NCI-H748 (cell line): Measurements from ENCODE around the gene ALG14.
"Not testable (repeated sequence)": the region's sequence is repeated elsewhere in the genome, so short reads cannot be mapped to it uniquely, and the experiment has no call there.

Experiments used
- DNase-seq: peaks from one replicate; lab custom pipeline; 2025; ENCODE audit not compliant: unreplicated experiment; lab: John Stamatoyannopoulos, UW

ALG14 gene

GRCh38 chr1:95012389-95012788 is 60.4 kb downstream of the ALG14 start:
- no peak for DNase-seq

- no peak for DNase-seq
Measured at GRCh38 chr1:95010158-95010557, 62.6 kb downstream of the ALG14 start.

DNA sequence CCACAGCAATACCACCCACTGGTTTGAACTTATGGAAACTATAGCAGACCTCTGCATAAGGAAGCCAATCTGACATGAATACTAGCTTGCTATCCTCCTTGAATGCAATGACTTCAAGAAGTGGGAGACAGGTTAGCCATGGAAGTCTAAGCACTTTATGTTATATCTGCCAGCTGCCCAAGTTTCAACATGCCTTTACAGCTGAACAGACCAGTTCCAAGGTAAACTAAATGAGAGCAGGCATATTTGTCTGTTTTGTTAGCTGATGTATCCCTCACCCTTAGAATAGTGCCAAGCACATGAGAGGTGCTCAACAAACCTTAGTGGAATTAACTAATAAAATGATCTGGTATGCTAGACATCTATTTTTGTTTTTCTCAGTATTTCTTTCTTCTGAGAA is 65.1 kb downstream of the ALG14 start:
- DNase-seq = no peak

- no peak for DNase-seq
Measured at GRCh38 chr1:95006681-95007080, 66.1 kb downstream of the ALG14 start.

DNA sequence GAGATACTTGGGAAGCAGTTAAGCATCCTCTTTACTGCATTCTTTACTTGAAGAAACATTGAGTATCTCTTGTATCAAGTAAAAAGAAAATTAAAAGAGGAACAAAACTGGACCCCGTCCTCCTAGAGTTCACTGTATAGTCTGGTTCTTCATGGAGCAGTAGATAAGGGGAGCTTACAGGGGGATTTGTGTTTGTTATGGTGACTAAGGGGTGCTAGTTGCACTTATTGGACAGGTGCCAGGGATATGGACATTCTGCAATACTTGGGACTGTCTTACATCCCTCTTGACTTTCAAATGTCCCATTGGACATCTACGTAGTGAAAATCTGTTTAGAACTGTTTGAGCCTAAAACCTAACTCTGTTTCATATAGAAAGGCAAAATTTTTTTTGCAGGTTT is 67.2 kb downstream of the ALG14 start:
- no peak for DNase-seq

DNA sequence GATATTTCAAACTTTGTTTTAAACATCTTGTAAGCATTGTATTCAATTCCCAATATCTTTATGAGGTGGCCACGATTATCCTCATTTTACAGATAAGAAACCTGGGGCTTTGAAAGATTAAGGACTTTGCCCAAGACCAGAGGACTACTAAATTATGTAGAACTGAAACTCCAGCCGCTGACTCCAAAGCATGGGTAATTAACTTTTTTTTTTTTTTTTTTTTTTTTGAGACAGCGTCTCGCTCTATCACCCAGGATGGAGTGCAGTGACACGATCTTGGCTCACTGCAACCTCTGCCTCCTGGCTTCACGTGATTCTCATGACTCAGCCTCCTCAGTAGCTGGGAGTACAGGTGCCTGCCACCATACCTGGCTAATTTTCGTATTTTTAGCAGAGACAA is 68.7 kb downstream of the ALG14 start:
- no peak for DNase-seq

- no peak for DNase-seq
Measured at GRCh38 chr1:95003433-95003738, 69.4 kb downstream of the ALG14 start.

DNA sequence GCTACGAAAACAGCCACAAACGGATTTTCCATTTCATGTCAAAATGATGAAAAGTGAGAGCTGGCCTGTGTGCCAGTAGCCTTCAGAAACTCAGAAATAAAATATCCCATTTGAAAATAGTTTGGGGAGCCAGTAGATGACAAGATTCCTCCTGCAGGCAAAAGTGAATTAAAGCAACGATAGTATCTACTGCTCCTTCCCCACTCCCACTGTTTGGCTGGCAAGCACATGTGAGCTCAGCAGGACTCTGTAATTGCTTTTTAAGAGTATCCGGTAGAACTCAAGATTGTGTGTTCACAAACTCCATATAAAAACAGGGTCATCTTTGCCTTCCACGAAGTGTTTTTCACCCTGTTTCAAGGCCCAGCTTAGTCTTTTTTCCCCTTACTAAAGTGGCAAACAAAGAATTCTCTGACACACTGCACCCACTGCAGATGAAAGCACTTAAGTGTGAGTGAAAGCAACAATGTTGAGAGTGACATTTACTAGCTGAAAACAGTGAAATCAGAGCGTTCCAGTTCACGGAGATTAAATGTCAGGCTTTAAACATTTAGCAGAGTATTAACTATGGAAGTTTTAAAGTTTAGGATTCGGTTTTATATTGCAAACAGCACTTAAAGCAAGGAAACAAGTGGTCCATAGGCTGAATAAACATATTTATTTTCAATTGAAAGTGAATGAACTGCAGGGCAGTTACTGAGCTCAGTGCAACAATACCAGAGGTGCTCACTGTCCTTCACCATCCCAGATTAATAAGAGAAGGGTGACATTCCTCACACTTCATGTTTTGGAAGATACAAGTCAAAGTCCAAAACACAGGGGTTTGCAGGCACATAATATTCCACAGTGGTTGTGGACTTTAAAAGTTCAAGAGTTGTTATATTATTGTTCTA is 70.0 kb downstream of the ALG14 start:
- DNase-seq = peak; percentile 17

GRCh38 chr1:95002164-95002539 is 70.6 kb downstream of the ALG14 start:
- DNase-seq = no peak

DNA sequence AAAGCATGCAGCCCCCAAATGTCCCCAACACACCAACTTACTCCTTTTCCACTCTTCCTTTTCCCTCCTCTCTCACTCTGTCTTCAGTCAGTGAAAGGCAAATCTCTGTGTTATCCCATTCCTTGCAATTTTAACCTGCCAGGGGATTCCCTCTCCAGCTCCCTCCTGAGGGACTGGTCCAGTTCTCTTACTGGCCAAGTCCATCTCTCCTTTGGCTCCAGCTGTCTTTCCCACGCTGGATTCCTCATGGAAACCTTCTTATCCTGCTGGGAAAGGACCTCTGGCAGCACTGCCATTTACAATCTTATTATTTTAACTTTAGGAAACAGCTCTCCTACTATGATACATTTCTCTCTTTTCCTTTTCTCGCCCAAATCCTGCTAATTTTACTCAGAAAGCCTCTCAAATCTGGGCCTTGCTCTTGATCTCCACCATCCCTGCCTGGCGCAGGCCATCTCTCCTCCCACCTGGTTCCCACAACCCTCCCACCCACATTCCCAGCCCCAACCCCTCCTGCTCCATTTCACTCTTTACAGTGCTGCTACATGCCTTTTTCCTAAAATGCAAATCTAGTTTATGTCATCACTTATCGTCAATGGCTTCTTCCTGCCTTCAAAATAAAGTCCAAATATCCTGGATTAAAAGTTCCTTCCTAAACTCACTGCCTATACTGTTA is 73.2 kb downstream of the ALG14 start:
- DNase-seq = no peak

DNA sequence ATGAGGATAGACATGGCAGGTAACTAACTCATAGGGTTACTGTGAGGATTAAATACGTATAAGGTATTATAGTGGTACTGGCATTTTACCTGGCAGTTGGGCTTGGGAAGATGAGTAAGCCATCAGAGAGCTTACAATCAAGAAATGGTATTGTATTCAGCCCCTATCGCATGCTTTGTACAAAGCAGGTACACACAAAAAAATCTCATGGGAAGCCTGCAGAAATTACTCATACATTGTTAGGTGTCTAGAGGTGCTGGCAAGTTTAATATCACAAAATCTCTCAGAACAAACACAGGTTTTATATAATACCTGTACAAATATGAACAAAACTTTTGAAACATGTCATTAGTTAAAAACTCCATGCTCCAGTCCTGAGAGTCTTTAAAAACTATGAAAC is 74.0 kb downstream of the ALG14 start:
- DNase-seq = no peak

DNA sequence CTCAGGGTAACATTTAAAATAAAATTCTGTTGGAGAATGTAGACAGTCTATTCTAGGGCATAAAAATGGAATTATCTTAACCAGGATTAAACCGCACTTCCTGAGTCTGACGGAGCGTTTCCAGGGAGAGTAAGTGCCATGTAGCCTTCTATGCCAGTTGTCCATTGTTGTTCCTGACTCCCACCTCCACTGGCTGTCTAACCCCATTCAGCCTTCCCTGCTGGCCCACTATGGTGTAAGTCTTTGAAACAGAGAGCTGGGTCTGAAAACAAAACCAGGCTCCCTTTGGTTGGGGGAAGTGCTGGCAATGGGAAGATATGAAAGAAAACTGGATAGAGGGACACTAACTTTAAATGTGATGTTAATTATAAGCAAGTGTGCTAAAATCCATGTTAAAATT is 74.6 kb downstream of the ALG14 start:
- DNase-seq = no peak

- DNase-seq = not testable (repeated sequence)
Measured at GRCh38 chr1:94995536-94995935, 77.2 kb downstream of the ALG14 start.

DNA sequence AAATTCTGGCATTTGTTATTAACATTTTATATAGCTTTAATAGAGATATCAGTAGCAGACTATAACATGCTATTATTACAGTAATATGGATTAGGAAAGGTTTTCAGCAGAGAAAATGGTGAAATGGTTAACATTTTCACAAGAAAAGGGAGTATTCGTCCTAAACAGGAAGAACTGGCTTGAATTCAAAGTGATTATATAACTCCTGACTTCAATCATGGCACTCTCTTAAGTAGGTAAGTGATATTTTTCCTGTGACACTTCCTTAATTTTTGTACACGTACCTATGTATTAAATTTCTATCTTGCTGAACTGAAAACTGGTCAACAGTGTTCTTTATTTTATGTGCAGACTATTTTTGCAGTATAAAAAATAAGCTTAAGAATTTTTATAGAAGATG is 77.9 kb downstream of the ALG14 start:
- no peak for DNase-seq

- no peak for DNase-seq
Measured at GRCh38 chr1:94993931-94994645, 78.7 kb downstream of the ALG14 start.

GRCh38 chr1:94992863-94993563 is 79.7 kb downstream of the ALG14 start:
- DNase-seq = no peak

GRCh38 chr1:94992161-94992560 is 80.6 kb downstream of the ALG14 start:
- DNase-seq = no peak

GRCh38 chr1:94989911-94990473 is 82.8 kb downstream of the ALG14 start:
- no peak for DNase-seq

- no peak for DNase-seq
Measured at GRCh38 chr1:94989398-94989797, 83.4 kb downstream of the ALG14 start.

GRCh38 chr1:94988356-94988755 is 84.4 kb downstream of the ALG14 start:
- DNase-seq = no peak

GRCh38 chr1:94986783-94987182 is 86.0 kb downstream of the ALG14 start:
- no peak for DNase-seq
